SK-N-SH (cell line): ENCODE data around the gene DQX1. TPM values are rescaled to one million over a fixed set of nuclear protein-coding genes. Genes with fewer than 3 reads are reported as not detected.

Experiments
- CTCF ChIA-PET: fragments of 300-600, 350-600 bp; formaldehyde crosslinking; extraction: SDS; loops from one replicate; lab custom pipeline; 2021; lab: Yijun Ruan, JAX
- POLR2A ChIA-PET: fragments of 350-600 bp; sonication (Branson Sonifier 250); formaldehyde crosslinking; extraction: SDS; loops from one replicate; lab custom pipeline; 2020; ENCODE audit warnings: antibody characterized with exemption, inconsistent platforms; lab: Yijun Ruan, JAX
- DNase-seq: peaks from one replicate; pipeline ENCODE4 v3.0.0; 2012
- H2AFZ ChIP-seq: fragments of 200-600 bp; sonication (generic); 2 replicates; pipeline ENCODE4 v1.8.1; 2016; ENCODE audit warnings: antibody characterized with exemption, mild to moderate bottlenecking, low read depth
- H3F3A ChIP-seq: fragments of 200-600 bp; sonication (generic); replicated peaks from 2 replicates; pipeline ENCODE3; 2016; ENCODE audit warnings: antibody characterized with exemption, mild to moderate bottlenecking; ENCODE audit not compliant: insufficient read depth
- H3K27ac ChIP-seq, 2 experiments: fragments of 200-500 bp in 1 of 2; fragments of 200-600 bp in 1 of 2; sonication (Bioruptor generic) in 1 of 2; sonication (generic), shearing (Covaris generic) in 1 of 2; 2 replicates each; pipeline versions ENCODE4 v1.5.1 to v1.6.1; 2014 to 2016; ENCODE audit warnings: low read depth in 2 of 2, inconsistent platforms in 1 of 2, low read length in 1 of 2, mild to moderate bottlenecking in 1 of 2, mixed read lengths in 1 of 2
- H3K27me3 ChIP-seq: fragments of 200-600 bp; sonication (generic), shearing (Covaris generic); 2 replicates; pipeline ENCODE4 v1.6.1; 2016; ENCODE audit warnings: mixed run types; ENCODE audit not compliant: insufficient read depth
- H3K36me3 ChIP-seq, 2 experiments: fragments of 200-500 bp in 1 of 2; fragments of 200-600 bp in 1 of 2; sonication (Bioruptor generic) in 1 of 2; sonication (generic) in 1 of 2; replicated peaks in 1 of 2; 2 replicates each; pipeline versions ENCODE3 to v1.5.1; 2014 to 2016; ENCODE audit warnings: low read length in 1 of 2, mild to moderate bottlenecking in 1 of 2; ENCODE audit not compliant: insufficient read depth in 2 of 2, control insufficient read depth in 1 of 2
- H3K4me1 ChIP-seq, 2 experiments: fragments of 200-500 bp in 1 of 2; fragments of 200-600 bp in 1 of 2; sonication (Bioruptor generic) in 1 of 2; sonication (generic), shearing (Covaris generic) in 1 of 2; 2 replicates each; pipeline versions ENCODE4 v1.5.1 to v1.6.1; 2014 to 2016; ENCODE audit warnings: low read depth in 1 of 2, low read length in 1 of 2, mixed run types in 1 of 2; ENCODE audit not compliant: insufficient read depth in 2 of 2, control insufficient read depth in 1 of 2
- H3K4me2 ChIP-seq: fragments of 200-600 bp; sonication (generic), shearing (Covaris generic); 2 replicates; pipeline ENCODE4 v1.6.1; 2017; ENCODE audit warnings: mixed run types
- H3K4me3 ChIP-seq, 2 experiments: fragments of 200-500 bp in 1 of 2; fragments of 200-600 bp in 1 of 2; sonication (Bioruptor generic) in 1 of 2; sonication (generic), shearing (Covaris generic) in 1 of 2; 2 replicates each; pipeline versions ENCODE4 v1.5.1 to v1.8.1; 2014 to 2016; ENCODE audit warnings: low read depth in 2 of 2, inconsistent platforms in 1 of 2, low read length in 1 of 2, mild to moderate bottlenecking in 1 of 2, mixed read lengths in 1 of 2, moderate library complexity in 1 of 2
- H3K79me2 ChIP-seq: fragments of 200-600 bp; sonication (generic); 2 replicates; pipeline ENCODE4 v1.8.1; 2017; ENCODE audit warnings: mild to moderate bottlenecking; ENCODE audit not compliant: insufficient read depth
- H3K9ac ChIP-seq: fragments of 200-600 bp; sonication (generic); 2 replicates; pipeline ENCODE4 v1.6.1; 2017; ENCODE audit warnings: mixed run types
- H3K9me2 ChIP-seq: fragments of 200-600 bp; sonication (generic); 2 replicates; pipeline ENCODE4 v1.6.1; 2017; ENCODE audit warnings: mixed run types
- H3K9me3 ChIP-seq: fragments of 200-600 bp; sonication (generic); 2 replicates; pipeline ENCODE4 v1.6.1; 2017; ENCODE audit warnings: mixed run types, mild to moderate bottlenecking, moderate library complexity
- H4K20me1 ChIP-seq: fragments of 200-600 bp; sonication (generic); 2 replicates; pipeline ENCODE4 v1.6.1; 2017; ENCODE audit warnings: mild to moderate bottlenecking, mixed run types; ENCODE audit not compliant: insufficient read depth
- CTCF ChIP-seq: fragments of 200-600 bp; sonication (generic); IDR thresholded peaks from 2 replicates; pipeline ENCODE4 v1.6.1; 2017; ENCODE audit warnings: antibody characterized with exemption, mild to moderate bottlenecking, moderate library complexity
- ELF1 ChIP-seq: IDR thresholded peaks from 2 replicates; pipeline ENCODE4 v1.4.0; 2012
- EP300 ChIP-seq, 2 experiments: IDR thresholded peaks; 2 replicates each; pipeline versions ENCODE4 v1.4.0 to v1.6.1; 2012; ENCODE audit warnings: borderline replicate concordance in 1 of 2, low read depth in 1 of 2, low read length in 1 of 2
- FOSL2 ChIP-seq: IDR thresholded peaks from 2 replicates; pipeline ENCODE4 v1.4.0; 2012; ENCODE audit warnings: low read depth, mild to moderate bottlenecking, moderate library complexity, borderline replicate concordance
- FOXM1 ChIP-seq: IDR thresholded peaks from 2 replicates; pipeline ENCODE4 v1.4.0; 2012; ENCODE audit warnings: low read depth, mild to moderate bottlenecking
- MXI1 ChIP-seq: IDR thresholded peaks from 2 replicates; pipeline ENCODE4 v1.6.1; 2012; ENCODE audit warnings: mild to moderate bottlenecking, low read depth, low read length, improper control_type of control experiment
- POLR2AphosphoS5 ChIP-seq: IDR thresholded peaks from 2 replicates; pipeline ENCODE4 v1.6.1; 2012; ENCODE audit warnings: low read depth, low read length
- RXRA ChIP-seq: IDR thresholded peaks from 2 replicates; pipeline ENCODE4 v1.4.0; 2012; ENCODE audit warnings: low read depth, mild to moderate bottlenecking, borderline replicate concordance
- SMC3 ChIP-seq: IDR thresholded peaks from 2 replicates; pipeline ENCODE4 v1.6.1; 2012; ENCODE audit warnings: low read depth, low read length, improper control_type of control experiment
- TAF1 ChIP-seq: IDR thresholded peaks from 2 replicates; pipeline ENCODE4 v1.6.1; 2012; ENCODE audit warnings: low read depth, mild to moderate bottlenecking, low read length, moderate library complexity, borderline replicate concordance
- TCF12 ChIP-seq: IDR thresholded peaks from 2 replicates; pipeline ENCODE4 v1.4.0; 2012
- TEAD4 ChIP-seq: IDR thresholded peaks from 2 replicates; pipeline ENCODE4 v1.4.0; 2012; ENCODE audit warnings: mild to moderate bottlenecking, borderline replicate concordance; ENCODE audit not compliant: insufficient read depth
- WGBS: methylation state at CpG from one replicate; pipeline ENCODE4 v1.1.6; 2017; ENCODE audit warnings: low lambda C conversion rate; 5-methylcytosine and 5-hydroxymethylcytosine counted together
- polyA plus RNA-seq, 3 experiments: library from polyadenylated mRNA; depleted of rRNA; stranded (reverse); fragments of >200 nt; gene quantifications; 2 replicates each; pipeline ENCODE4 v1.2.3, GENCODE V29; 2012
- TF ChIP-seq, protein P1 (sequence below): IDR thresholded peaks from 2 replicates; pipeline ENCODE4 v1.4.0; 2012; ENCODE audit warnings: low read depth, borderline replicate concordance
- TF ChIP-seq, protein P2 (sequence below): IDR thresholded peaks from 2 replicates; pipeline ENCODE4 v1.4.0; 2012; ENCODE audit warnings: low read depth, borderline replicate concordance

DQX1 gene
- polyA plus RNA-seq, 1 of the 3 experiments (the other 2 are of a cell fraction): 1.6 TPM

DNA sequence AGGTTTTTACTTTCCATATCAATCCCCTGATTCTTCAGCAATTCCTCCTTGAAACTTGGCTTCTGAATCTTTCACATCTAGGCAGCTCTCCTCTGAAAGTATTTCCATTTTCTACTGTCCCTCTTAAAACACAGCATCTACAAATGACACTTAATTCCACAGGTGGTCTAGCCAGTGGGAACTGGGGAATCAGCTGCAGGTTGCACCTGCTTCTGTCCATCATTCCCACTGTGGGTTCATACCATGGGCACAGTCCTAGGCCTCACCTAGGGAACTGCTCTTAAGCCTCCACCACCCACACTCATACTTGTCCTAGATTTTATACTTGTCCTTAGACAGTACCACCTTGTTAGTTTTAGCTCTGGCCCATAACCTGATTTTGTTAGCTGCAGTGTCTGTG is 25.5 kb upstream of the DQX1 start:
- no peaks in the 10 kb centered on the region for H4K20me1 ChIP-seq
- DNase-seq: no peak
- no peak overlapping the region for H2AFZ ChIP-seq
- CTCF ChIA-PET: interaction anchor here (0.7 to 1.7 kb wide), 4 partner anchors 19 to 46 kb away, joined by 3 to 10 read pairs (median 4); partner anchors contain the start of gene PCGF1
- H3K9me2 ChIP-seq: no peaks in the 10 kb centered on the region
- TF ChIP-seq POLR2AphosphoS5: no peak
- TF ChIP-seq EP300 (IDR thresholded peaks at IDR 0.05; ENCODE audit: borderline replicate concordance in 1 of 2, low read depth in 1 of 2, low read length in 1 of 2): no peak
- no peak for TF ChIP-seq RXRA
- TF ChIP-seq SMC3: no peak
- peaks cover 8 to 20% of the 10 kb centered on the region in 2 experiments for H3K36me3 ChIP-seq
- H3K4me3 ChIP-seq: no peak overlapping the region
- peaks cover 9 to 43% of the 10 kb centered on the region in 2 experiments; a peak in 3 of 4 replicates for H3K4me1 ChIP-seq
- no peak overlapping the region for H3K9ac ChIP-seq
- H3K79me2 ChIP-seq: peaks cover 66% of the 10 kb centered on the region
- no peaks in the 10 kb centered on the region for H3K9me3 ChIP-seq
- H3K27me3 ChIP-seq: no peaks in the 10 kb centered on the region
- POLR2A ChIA-PET: no interaction called here
- H3K4me2 ChIP-seq: peak overlapping the region; percentile 98
- peaks cover 13% of the 10 kb centered on the region for H3F3A ChIP-seq
- no peak overlapping the region for H3K27ac ChIP-seq

- Histone ChIP-seq H3F3A (peaks cover 13% of the 10 kb centered on the region), H3K9me3 (no peaks in the 10 kb centered on the region), H4K20me1 (no peaks in the 10 kb centered on the region), H3K36me3 (peaks cover 4 to 15% of the 10 kb centered on the region in 2 experiments), H3K4me2 (peak overlapping the region; percentile 91; the same call in 1 of the 2 replicates), H3K27ac (no peak overlapping the region), H3K4me3 (peak overlapping the region in 1 of 2 experiments; percentile 52; a peak in 1 of 4 replicates), H3K79me2 (peaks cover 53% of the 10 kb centered on the region), H3K9ac (no peak overlapping the region), H3K27me3 (no peaks in the 10 kb centered on the region), H2AFZ (no peak overlapping the region), H3K9me2 (no peaks in the 10 kb centered on the region), H3K4me1 (peaks cover 9 to 40% of the 10 kb centered on the region in 2 experiments; a peak in 3 of 4 replicates)
- no peak for DNase-seq
- ChIA-PET POLR2A (no interaction called here), CTCF (interaction anchor here (1.3 to 3.2 kb wide), 4 partner anchors 18 to 36 kb away, joined by 3 to 19 read pairs (median 5); no protein-coding TSS in a partner anchor)
- WGBS: 85% methylated on average over 7 of the region's 7 CpGs
- TF ChIP-seq TCF12 (no peak), MXI1 (no peak), FOXM1 (no peak), CTCF (no peak), TEAD4 (no peak), POLR2AphosphoS5 (no peak), FOSL2 (no peak), ELF1 (no peak), TAF1 (no peak)
- TF ChIP-seq, protein P1, sequence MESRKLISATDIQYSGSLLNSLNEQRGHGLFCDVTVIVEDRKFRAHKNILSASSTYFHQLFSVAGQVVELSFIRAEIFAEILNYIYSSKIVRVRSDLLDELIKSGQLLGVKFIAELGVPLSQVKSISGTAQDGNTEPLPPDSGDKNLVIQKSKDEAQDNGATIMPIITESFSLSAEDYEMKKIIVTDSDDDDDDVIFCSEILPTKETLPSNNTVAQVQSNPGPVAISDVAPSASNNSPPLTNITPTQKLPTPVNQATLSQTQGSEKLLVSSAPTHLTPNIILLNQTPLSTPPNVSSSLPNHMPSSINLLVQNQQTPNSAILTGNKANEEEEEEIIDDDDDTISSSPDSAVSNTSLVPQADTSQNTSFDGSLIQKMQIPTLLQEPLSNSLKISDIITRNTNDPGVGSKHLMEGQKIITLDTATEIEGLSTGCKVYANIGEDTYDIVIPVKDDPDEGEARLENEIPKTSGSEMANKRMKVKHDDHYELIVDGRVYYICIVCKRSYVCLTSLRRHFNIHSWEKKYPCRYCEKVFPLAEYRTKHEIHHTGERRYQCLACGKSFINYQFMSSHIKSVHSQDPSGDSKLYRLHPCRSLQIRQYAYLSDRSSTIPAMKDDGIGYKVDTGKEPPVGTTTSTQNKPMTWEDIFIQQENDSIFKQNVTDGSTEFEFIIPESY: no peak
- TF ChIP-seq, protein P2, sequence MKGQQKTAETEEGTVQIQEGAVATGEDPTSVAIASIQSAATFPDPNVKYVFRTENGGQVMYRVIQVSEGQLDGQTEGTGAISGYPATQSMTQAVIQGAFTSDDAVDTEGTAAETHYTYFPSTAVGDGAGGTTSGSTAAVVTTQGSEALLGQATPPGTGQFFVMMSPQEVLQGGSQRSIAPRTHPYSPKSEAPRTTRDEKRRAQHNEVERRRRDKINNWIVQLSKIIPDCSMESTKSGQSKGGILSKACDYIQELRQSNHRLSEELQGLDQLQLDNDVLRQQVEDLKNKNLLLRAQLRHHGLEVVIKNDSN: no peak
Observed at GRCh38 chr2:74550231-74550630, 24.2 kb upstream of the DQX1 start.
